A549 (cell line): Measurements from ENCODE around the gene C1QL1. TPM values are rescaled to one million over a fixed set of nuclear protein-coding genes. Genes with fewer than 3 reads are reported as not detected.
"Not testable (repeated sequence)": the region's sequence is repeated elsewhere in the genome, so short reads cannot be mapped to it uniquely, and the experiment has no call there.

ENCODE experiments used
- ATAC-seq, 2 experiments: fragments of 200-7000 bp in 1 of 2; fragments of >200 bp in 1 of 2; cut with Nextera tagmentation in 1 of 2; cut with Tn5 transposase in 1 of 2; 3 replicates each; pipeline versions ENCODE4 v1.8.0 to v1.9.1; 2018 to 2020; ENCODE audit warnings: mild to moderate bottlenecking in 1 of 2, moderate library complexity in 1 of 2
- CTCF ChIA-PET: fragments of 300-600 bp; sonication (Branson Sonifier 250); formaldehyde crosslinking; extraction: SDS; loops from one replicate; lab custom pipeline; 2021; ENCODE audit warnings: antibody characterized with exemption, inconsistent platforms; lab: Yijun Ruan, JAX
- POLR2A ChIA-PET: fragments of 350-600 bp; formaldehyde crosslinking; extraction: SDS; loops from one replicate; lab custom pipeline; 2021; ENCODE audit warnings: antibody characterized with exemption, inconsistent platforms; lab: Yijun Ruan, JAX
- DNase-seq, 2 experiments: peaks; one replicate each; pipeline versions ENCODE4 v3.0.0 to v3.0.0-alpha.2; 2011 to 2016; ENCODE audit warnings: low read depth in 1 of 2, low spot score in 1 of 2
- FAIRE-seq: peaks from 2 replicates; lab custom pipeline; 2011; peaks lifted over from hg19 to GRCh38; lab: Jason Lieb, UNC
- H3K27ac ChIP-seq, 2 experiments: fragments of >200 bp; sonication (Bioruptor Twin); formaldehyde crosslinking; 3 replicates each; pipeline ENCODE4 v1.5.1; 2016 to 2017
- H3K4me1 ChIP-seq: fragments of >200 bp; sonication (Bioruptor Twin); formaldehyde crosslinking; 3 replicates; pipeline ENCODE4 v1.6.1; 2016
- H3K4me2 ChIP-seq: fragments of >200 bp; sonication (Bioruptor Twin); formaldehyde crosslinking; 3 replicates; pipeline ENCODE4 v1.6.1; 2016
- H3K4me3 ChIP-seq: fragments of >200 bp; sonication (Bioruptor Twin); formaldehyde crosslinking; 3 replicates; pipeline ENCODE4 v1.5.1; 2016
- H3K9me3 ChIP-seq: fragments of >200 bp; sonication (Bioruptor Twin); formaldehyde crosslinking; 3 replicates; pipeline ENCODE4 v1.6.1; 2016
- BHLHE40 ChIP-seq: IDR thresholded peaks from 2 replicates; pipeline ENCODE4 v1.6.1; 2012; ENCODE audit warnings: low read depth, low read length, inconsistent platforms
- CBX8 ChIP-seq: fragments of 200-600 bp; sonication (generic); IDR thresholded peaks from 2 replicates; pipeline ENCODE4 v1.6.1; 2016
- CEBPB ChIP-seq, 2 experiments: fragments of >200 bp in 1 of 2; sonication (Bioruptor Twin) in 1 of 2; formaldehyde crosslinking in 1 of 2; IDR thresholded peaks; 2 replicates each; pipeline ENCODE4 v1.6.1; 2012 to 2016
- CHD2 ChIP-seq: fragments of 150-350 bp; IDR thresholded peaks from 2 replicates; pipeline ENCODE4 v1.6.1; 2014; ENCODE audit warnings: low read length; ENCODE audit not compliant: partially characterized antibody
- ELK1 ChIP-seq: fragments of 150-350 bp; IDR thresholded peaks from 2 replicates; pipeline ENCODE4 v1.6.1; 2014; ENCODE audit warnings: low read depth, mild to moderate bottlenecking, low read length
- EP300 ChIP-seq, 2 experiments: fragments of >200 bp; sonication (Bioruptor Twin); formaldehyde crosslinking; IDR thresholded peaks; 2 replicates in 1 of 2; 3 replicates in 1 of 2; pipeline ENCODE4 v1.6.1; 2016 to 2017
- ESRRA ChIP-seq: fragments of 150-350 bp; IDR thresholded peaks from 2 replicates; pipeline ENCODE4 v1.6.1; 2014; ENCODE audit warnings: mild to moderate bottlenecking, low read length, borderline replicate concordance
- FOSL2 ChIP-seq, 2 experiments: fragments of 450-650 bp in 1 of 2; fragments of >200 bp in 1 of 2; sonication (Bioruptor Twin) in 1 of 2; formaldehyde crosslinking; IDR thresholded peaks; 2 replicates each; pipeline versions ENCODE4 v1.5.0 to v1.6.1; 2016 to 2020; ENCODE audit warnings: mild to moderate bottlenecking in 1 of 2, moderate library complexity in 1 of 2
- GATA3 ChIP-seq: IDR thresholded peaks from 2 replicates; pipeline ENCODE4 v1.6.1; 2012; ENCODE audit warnings: borderline replicate concordance
- HOXB5 ChIP-seq: fragments of 250-450 bp; sonication (Bioruptor Pico); IDR thresholded peaks from 2 replicates; pipeline ENCODE4 v1.5.0; 2020; ENCODE audit warnings: mild to moderate bottlenecking, moderate library complexity
- MAX ChIP-seq: IDR thresholded peaks from 2 replicates; pipeline ENCODE4 v1.6.1; 2012
- NPAS2 ChIP-seq: fragments of 250-450 bp; sonication (Bioruptor Pico); IDR thresholded peaks from 2 replicates; pipeline ENCODE4 v1.8.0; 2022; ENCODE audit warnings: mild to moderate bottlenecking, moderate library complexity, borderline replicate concordance
- RAD21 ChIP-seq, 2 experiments: fragments of >200 bp in 1 of 2; sonication (Bioruptor Twin) in 1 of 2; formaldehyde crosslinking in 1 of 2; IDR thresholded peaks in 1 of 2; conservative IDR thresholded peaks in 1 of 2; 2 replicates in 1 of 2; 3 replicates in 1 of 2; pipeline ENCODE4 v1.6.1; 2012 to 2018; ENCODE audit warnings: inconsistent platforms in 1 of 2
- RARB ChIP-seq: fragments of 250-450 bp; sonication (Bioruptor Pico); IDR thresholded peaks from 2 replicates; pipeline ENCODE4 v1.8.0; 2021; ENCODE audit warnings: mild to moderate bottlenecking, moderate library complexity
- RCOR1 ChIP-seq: fragments of 150-350 bp; IDR thresholded peaks from 2 replicates; pipeline ENCODE4 v1.6.1; 2014; ENCODE audit warnings: antibody characterized with exemption, low read length, low read depth
- RFX5 ChIP-seq: fragments of 450-650 bp; IDR thresholded peaks from 2 replicates; pipeline ENCODE4 v1.7.1; 2014; ENCODE audit warnings: antibody characterized with exemption, mild to moderate bottlenecking, moderate library complexity
- TFCP2L1 ChIP-seq: fragments of 250-450 bp; sonication (Bioruptor Pico); IDR thresholded peaks from 2 replicates; pipeline ENCODE4 v1.5.0; 2021; ENCODE audit warnings: mild to moderate bottlenecking
- TP53 ChIP-seq: fragments of 250-450 bp; sonication (Bioruptor Pico); IDR thresholded peaks from 2 replicates; pipeline ENCODE4 v1.5.0; 2021; ENCODE audit warnings: mild to moderate bottlenecking, moderate library complexity
- USF2 ChIP-seq: fragments of 450-650 bp; IDR thresholded peaks from 2 replicates; pipeline ENCODE4 v1.6.1; 2014; ENCODE audit warnings: antibody characterized with exemption
- WGBS: methylation state at CpG from one replicate; pipeline ENCODE4 v1.1.6; 2017; ENCODE audit errors: missing lambda C conversion rate; 5-methylcytosine and 5-hydroxymethylcytosine counted together
- polyA plus RNA-seq, 4 experiments: library from polyadenylated mRNA; depleted of rRNA in 3 of 4; stranded (reverse); fragments of >200 nt; fragmentation: RNase III in 1 of 4; extraction: RNeasy Plus Mini Kit Qiagen cat#74134 plus additional on column Dnase treatment in 1 of 4; gene quantifications; 2 replicates in 3 of 4; 3 replicates in 1 of 4; pipeline ENCODE4 v1.2.3, GENCODE V29; 2011 to 2017
- TF ChIP-seq, protein P1 (sequence below): fragments of >200 bp; sonication (Bioruptor Twin); formaldehyde crosslinking; IDR thresholded peaks from 3 replicates; pipeline ENCODE4 v1.6.1; 2016

C1QL1 gene
- polyA plus RNA-seq, 2 of the 4 experiments (the other 2 are of a cell fraction): 2.6 to 8.5 TPM

- TF ChIP-seq RARB (0 out of 2 replicates have a peak, but pooled peaks have one; percentile 44), TP53 (CRISPR knock-in tag) (no peak), ESRRA (no peak), RFX5 (no peak), NPAS2 (no peak), GATA3 (no peak), RAD21 (conservative IDR thresholded peaks at IDR 0.05 in 1 of 2, IDR thresholded peaks at IDR 0.05 in 1 of 2) (peak; percentile 25 to 43; a peak in 3 of 5 replicates)
- TF ChIP-seq, protein P1, sequence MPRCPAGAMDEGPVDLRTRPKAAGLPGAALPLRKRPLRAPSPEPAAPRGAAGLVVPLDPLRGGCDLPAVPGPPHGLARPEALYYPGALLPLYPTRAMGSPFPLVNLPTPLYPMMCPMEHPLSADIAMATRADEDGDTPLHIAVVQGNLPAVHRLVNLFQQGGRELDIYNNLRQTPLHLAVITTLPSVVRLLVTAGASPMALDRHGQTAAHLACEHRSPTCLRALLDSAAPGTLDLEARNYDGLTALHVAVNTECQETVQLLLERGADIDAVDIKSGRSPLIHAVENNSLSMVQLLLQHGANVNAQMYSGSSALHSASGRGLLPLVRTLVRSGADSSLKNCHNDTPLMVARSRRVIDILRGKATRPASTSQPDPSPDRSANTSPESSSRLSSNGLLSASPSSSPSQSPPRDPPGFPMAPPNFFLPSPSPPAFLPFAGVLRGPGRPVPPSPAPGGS: peak; percentile 98
These were observed 20.4 kb downstream of the C1QL1 start, which contains the start of gene KIF18B (continued) for GRCh38 chr17:44947461-44948314.

DNA sequence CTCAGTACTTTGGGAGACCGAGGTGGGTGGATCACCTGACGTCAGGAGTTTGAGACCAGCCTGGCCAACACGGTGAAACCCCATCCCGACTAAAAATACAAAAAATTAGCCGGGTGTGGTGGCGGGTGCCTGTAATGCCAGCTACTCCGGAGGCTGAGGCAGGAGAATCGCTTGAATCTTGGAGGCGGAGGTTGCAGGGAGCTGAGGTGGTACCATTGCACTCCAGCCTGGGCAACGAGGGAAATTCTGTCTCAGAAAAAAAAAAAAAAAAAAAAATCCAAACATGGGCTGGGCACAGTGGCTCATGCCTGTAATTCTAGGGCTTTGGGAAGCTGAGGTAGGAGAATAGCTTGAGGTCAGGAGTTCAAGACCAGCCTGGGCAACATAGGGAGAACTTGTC, 22.5 kb downstream of the C1QL1 start:
- H3K4me2 ChIP-seq: peak overlapping the region; percentile 94
- H3K27ac ChIP-seq: 0 out of 6 replicates have a peak overlapping the region, but pooled peaks of 1 of the 2 experiments have one; percentile 13
- not testable (repeated sequence) for FAIRE-seq, H3K9me3 ChIP-seq, ATAC-seq, DNase-seq
- peaks cover 37% of the 10 kb centered on the region for H3K4me1 ChIP-seq
- POLR2A ChIA-PET: interaction anchor here (0.7 kb wide), 1 partner anchor 68 kb away, joined by 7 read pairs; no protein-coding TSS in a partner anchor
- CTCF ChIA-PET: interaction anchor here (0.6 to 38.8 kb wide), 5 partner anchors 23 to 188 kb away, joined by 3 to 752 read pairs (median 5); partner anchors contain the start of gene GFAP
- peak overlapping the region; percentile 75; the same call in 2 of the 3 replicates for H3K4me3 ChIP-seq
- WGBS: 95% methylated on average over 10 of the region's 10 CpGs

DNA sequence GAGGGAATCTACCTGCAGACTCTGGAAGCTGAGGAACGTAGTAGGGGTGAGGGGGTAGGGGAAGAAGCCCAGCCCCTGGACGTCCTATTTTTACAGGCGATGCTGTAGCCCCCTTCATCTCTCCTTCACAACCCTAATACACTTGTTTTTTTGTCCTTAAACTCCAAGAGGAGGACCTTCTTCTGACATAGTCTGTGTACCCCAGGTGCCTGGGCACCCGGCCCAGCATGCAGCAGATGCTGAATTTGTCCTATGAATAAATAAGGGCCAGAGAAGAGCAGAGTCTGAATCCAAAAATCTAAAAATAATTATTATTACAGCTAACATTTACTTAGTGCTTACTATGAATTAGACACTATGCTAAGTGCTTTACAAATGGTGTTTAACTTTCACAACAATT, 25.6 kb downstream of the C1QL1 start:
- H3K27ac ChIP-seq: peak overlapping the region; percentile 78 to 86
- peak overlapping the region; percentile 17; the same call in 2 of the 3 replicates for H3K4me3 ChIP-seq
- ATAC-seq (no peak), DNase-seq (no peak), FAIRE-seq (no peak)
- TF ChIP-seq BHLHE40 (no peak), FOSL2 (IDR thresholded peaks at IDR 0.05) (no peak), FOSL2 (CRISPR knock-in tag; IDR thresholded peaks at IDR 0.05) (no peak), CHD2 (no peak)
- POLR2A ChIA-PET: no interaction called here
- H3K4me2 ChIP-seq: peak overlapping the region; percentile 83
- H3K4me1 ChIP-seq: peaks cover 44% of the 10 kb centered on the region
- WGBS: 78% methylated on average over 4 of the region's 4 CpGs
- peaks cover 7% of the 10 kb centered on the region; the same call in 2 of the 3 replicates for H3K9me3 ChIP-seq
- CTCF ChIA-PET: interaction anchor here (0.6 to 38.8 kb wide), 10 partner anchors 11 to 193 kb away, joined by 3 to 1853 read pairs (median 4); partner anchors contain the start of genes ACBD4, DCAKD and GFAP

DNA sequence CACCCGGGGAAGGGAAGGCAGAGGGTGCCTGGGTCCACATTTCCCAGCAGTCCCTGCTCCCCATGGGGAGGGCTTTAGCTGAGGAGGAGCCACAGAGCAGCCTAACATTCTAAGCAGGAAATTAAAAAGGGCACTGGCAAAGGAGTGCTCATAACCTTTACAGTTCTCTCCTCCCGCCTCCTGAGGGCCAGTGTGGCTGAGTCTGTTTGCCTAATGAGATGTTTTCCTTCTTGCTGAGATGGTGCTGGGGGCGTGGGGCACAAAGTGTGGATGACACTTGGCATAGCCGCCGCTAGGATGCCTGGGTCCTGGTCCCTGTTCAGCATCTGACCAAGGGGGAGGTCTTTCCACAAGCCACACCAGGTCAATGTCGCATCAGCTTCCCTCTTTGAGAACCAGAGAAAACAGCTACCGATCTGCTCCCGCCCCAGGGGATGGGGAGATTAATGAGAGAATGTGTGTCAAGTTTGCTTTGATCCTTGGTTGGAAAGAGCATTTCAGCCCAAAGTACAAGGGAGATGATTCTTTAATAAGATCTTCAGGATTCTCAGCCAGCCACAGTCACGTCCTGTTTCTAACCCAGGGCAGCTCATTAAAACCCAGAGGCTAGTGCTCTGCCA, 26.3 kb downstream of the C1QL1 start:
- WGBS: 20% methylated on average over 9 of the region's 9 CpGs
- ChIA-PET CTCF (interaction anchor here (1.1 to 38.8 kb wide), 9 partner anchors 11 to 193 kb away, joined by 3 to 1853 read pairs (median 4); partner anchors contain the start of genes ACBD4, DCAKD and GFAP), POLR2A (no interaction called here)
- Histone ChIP-seq H3K27ac (peak overlapping the region; percentile 78 to 86), H3K4me2 (peak overlapping the region; percentile 83), H3K9me3 (peaks cover 7% of the 10 kb centered on the region; the same call in 2 of the 3 replicates), H3K4me1 (peaks cover 44% of the 10 kb centered on the region), H3K4me3 (peak overlapping the region; percentile 17; the same call in 2 of the 3 replicates)
- TF ChIP-seq CEBPB (IDR thresholded peaks at IDR 0.05) (no peak), ELK1 (no peak), EP300 (IDR thresholded peaks at IDR 0.05) (no peak), USF2 (no peak), HOXB5 (CRISPR knock-in tag) (0 out of 2 replicates have a peak, but pooled peaks have one; percentile 61), CBX8 (no peak), TFCP2L1 (CRISPR knock-in tag) (no peak), MAX (0 out of 2 replicates have a peak, but pooled peaks have one; percentile 30), RCOR1 (0 out of 2 replicates have a peak, but pooled peaks have one; percentile 4)
- FAIRE-seq (no peak), DNase-seq (peak; percentile 62 to 66), ATAC-seq (peak; percentile 77 to 84)
